ENCODE data around the gene DMD. TPM values are rescaled to one million over a fixed set of nuclear protein-coding genes. Genes with fewer than 3 reads are reported as not detected.

The DMD gene
- total and polyA plus RNA-seq, 2 of the 8 experiments (the other 6 are each of a cell fraction or from before 2014, with no cell fraction given): 4.8 to 7.4 TPM

- no peak overlapping the region for H3K4me2 ChIP-seq (ENCODE audit: insufficient read depth in 1 of 2, low read depth in 2 of 2, low read length in 2 of 2)
- no peak overlapping the region for H4K8ac ChIP-seq (ENCODE audit: extremely low read depth, insufficient read depth, low read length)
- FAIRE-seq (no peak), DNase-seq (ENCODE audit: low read depth in 1 of 2, low spot score in 2 of 2) (no peak)
- H3K9me3 ChIP-seq (ENCODE audit: insufficient read depth in 2 of 2, low read depth in 1 of 2, low read length in 1 of 2): no peaks in the 10 kb centered on the region
- H3K56ac ChIP-seq (replicated peaks; ENCODE audit: insufficient read length, low read depth, low read length): no peak overlapping the region
- 100% methylated on average over 1 of the region's 1 CpG; no CpG with 5 or more reads in 1 of the 2 experiments for WGBS, 2 experiments (ENCODE audit: extremely low coverage in 1 of 2, insufficient coverage in 1 of 2, insufficient read length in 1 of 2, insufficient replicate concordance in 2 of 2, low coverage in 1 of 2, low lambda C conversion rate in 2 of 2, missing lambda C conversion rate in 1 of 2)
- H3K9ac ChIP-seq (replicated peaks in 1 of 4; ENCODE audit: extremely low read depth in 1 of 4, low read depth in 3 of 4, low read length in 3 of 4): no peak overlapping the region
- no peak overlapping the region for H3K14ac ChIP-seq (ENCODE audit: insufficient read length)
- no peak overlapping the region for H2BK20ac ChIP-seq (ENCODE audit: low read length)
- H3K23ac ChIP-seq (ENCODE audit: insufficient read length): no peak overlapping the region
- H3K27me3 ChIP-seq (replicated peaks in 1 of 4; ENCODE audit: control insufficient read depth in 3 of 4, extremely low read depth in 1 of 4, insufficient read depth in 3 of 4, low read length in 3 of 4): peaks cover 0 to 4% (median 2%) of the 10 kb centered on the region in 4 experiments; a peak in 2 of 7 replicates
- H2BK12ac ChIP-seq (ENCODE audit: low read depth, low read length): no peak overlapping the region
- no peak overlapping the region for H2AFZ ChIP-seq (ENCODE audit: low read length)
- ChIA-PET CTCF (ENCODE audit: partially characterized antibody) (interaction anchor here (0.6 to 1.1 kb wide), 2 partner anchors 101 to 149 kb away, joined by 3 read pairs; no protein-coding TSS in a partner anchor), POLR2A (ENCODE audit: partially characterized antibody) (no interaction called here)
- no peak overlapping the region for H2BK120ac ChIP-seq (replicated peaks; ENCODE audit: low read depth, low read length)
- H2AK5ac ChIP-seq (ENCODE audit: low read depth, low read length): no peak overlapping the region
- H3K79me1 ChIP-seq (ENCODE audit: low read depth, low read length): no peaks in the 10 kb centered on the region
- H3K18ac ChIP-seq (ENCODE audit: extremely low read depth, low read length): no peak overlapping the region
- H3K23me2 ChIP-seq (ENCODE audit: low read depth, low read length): no peaks in the 10 kb centered on the region
- H4K5ac ChIP-seq (ENCODE audit: insufficient read length, low read depth, low read length): no peak overlapping the region
- H3K4me1 ChIP-seq (replicated peaks in 1 of 4; ENCODE audit: control insufficient read depth in 3 of 4, insufficient read depth in 4 of 4, low read length in 3 of 4): no peaks in the 10 kb centered on the region
- H3K36me3 ChIP-seq (ENCODE audit: control insufficient read depth in 2 of 4, insufficient read depth in 4 of 4, low read length in 3 of 4): no peaks in the 10 kb centered on the region
- no peaks in the 10 kb centered on the region for H3K79me2 ChIP-seq (ENCODE audit: control insufficient read depth in 1 of 2, insufficient read depth in 2 of 2, low read length in 2 of 2)
- H3K4ac ChIP-seq (replicated peaks; ENCODE audit: insufficient read length, low read depth, low read length): no peak overlapping the region
- H4K91ac ChIP-seq (replicated peaks; ENCODE audit: insufficient read length, low read length): no peak overlapping the region
- no peaks in the 10 kb centered on the region for H4K20me1 ChIP-seq (replicated peaks in 1 of 2; ENCODE audit: control insufficient read depth in 1 of 2, insufficient read depth in 2 of 2, low read length in 2 of 2)
- H2BK15ac ChIP-seq (ENCODE audit: low read length): no peak overlapping the region
- H2BK5ac ChIP-seq (ENCODE audit: low read depth, low read length): no peak overlapping the region
- H3K4me3 ChIP-seq (ENCODE audit: extremely low read depth in 1 of 4, insufficient read depth in 2 of 4, low read depth in 3 of 4, low read length in 4 of 4): no peak overlapping the region
- no peak overlapping the region for H3K27ac ChIP-seq (ENCODE audit: low read depth, low read length)
- no peak for TF ChIP-seq RXRA (IDR thresholded peaks at IDR 0.05; ENCODE audit: insufficient read depth, low read depth, low read length)
- TF ChIP-seq SIN3A (conservative IDR thresholded peaks at IDR 0.05 in 1 of 2, IDR thresholded peaks at IDR 0.05 in 1 of 2; ENCODE audit: low read depth in 1 of 2, low read length in 2 of 2): no peak
- no peak for TF ChIP-seq TAF7 (optimal IDR thresholded peaks at IDR 0.05; ENCODE audit: borderline replicate concordance, low read depth, low read length)
- TF ChIP-seq FOSL1 (IDR thresholded peaks at IDR 0.05; ENCODE audit: insufficient read depth, low read depth, low read length): no peak
- TF ChIP-seq USF2 (IDR thresholded peaks at IDR 0.05; ENCODE audit: low read length): no peak
- TF ChIP-seq CBX8 (IDR thresholded peaks at IDR 0.05; ENCODE audit: borderline replicate concordance, low read depth, low read length): no peak
- TF ChIP-seq GABPA (IDR thresholded peaks at IDR 0.05; ENCODE audit: borderline replicate concordance, insufficient read depth, low read length): no peak
- TF ChIP-seq CREB1 (IDR thresholded peaks at IDR 0.05): no peak
- TF ChIP-seq BCL11A (IDR thresholded peaks at IDR 0.05; ENCODE audit: low read depth in 2 of 2, low read length in 2 of 2): no peak
- no peak for TF ChIP-seq KDM1A (IDR thresholded peaks at IDR 0.05; ENCODE audit: borderline replicate concordance, low read length)
- TF ChIP-seq MAFK (IDR thresholded peaks at IDR 0.05; ENCODE audit: low read depth, low read length): no peak
- no peak for TF ChIP-seq E2F6 (IDR thresholded peaks at IDR 0.05)
- TF ChIP-seq SIX5 (IDR thresholded peaks at IDR 0.05; ENCODE audit: low read depth, low read length): no peak
Measured at GRCh38 chrX:33190016-33190415, 21.3 kb downstream of the DMD start.

All from H1 (cell line).